ENCODE results near the gene HCN2. TPM values are rescaled to one million over a fixed set of nuclear protein-coding genes. Genes with fewer than 3 reads are reported as not detected.

HCN2 gene
- total and polyA plus RNA-seq, 2 of the 13 experiments (the other 11 are each of a cell fraction or from before 2014, with no cell fraction given), result 0.01 TPM; not detected in 1

DNA sequence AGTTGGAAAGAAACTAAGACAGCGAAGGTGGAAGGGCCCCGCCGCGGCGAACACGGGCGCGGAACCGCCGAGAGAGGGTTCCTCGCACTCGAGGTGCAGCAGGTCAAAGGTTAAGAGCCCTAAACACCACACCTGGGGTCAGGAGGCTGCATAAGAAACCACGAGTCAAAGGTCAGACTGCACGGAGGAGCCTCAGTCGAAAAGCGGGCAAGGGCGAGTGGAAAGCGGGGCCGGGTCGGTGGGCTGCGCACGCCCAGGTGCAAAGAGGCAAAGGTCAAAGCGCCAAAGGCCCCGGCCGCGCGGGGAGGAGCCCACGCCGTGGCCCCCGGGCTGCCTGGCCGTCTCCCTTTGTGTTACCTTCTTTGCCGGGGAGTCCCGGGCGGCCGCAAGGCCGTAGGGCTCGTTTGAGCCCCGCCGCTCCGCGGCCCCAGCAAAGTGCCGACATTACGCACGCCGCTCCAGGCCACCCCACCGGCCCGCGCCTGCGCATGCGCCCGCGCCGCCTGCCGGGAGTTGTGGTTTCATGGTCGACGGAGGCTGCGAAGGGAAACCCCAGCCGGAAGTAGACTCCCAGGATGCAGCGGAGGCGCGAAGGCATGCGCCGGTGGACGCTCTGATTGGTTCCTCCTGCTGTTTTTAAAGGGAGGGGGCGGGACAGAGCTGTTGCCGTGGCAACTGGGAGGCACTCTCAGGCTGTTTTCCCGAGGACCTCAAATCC, 43.5 kb downstream of the HCN2 start, which contains the start of gene POLRMT (continued):
- TF ChIP-seq, protein P1, sequence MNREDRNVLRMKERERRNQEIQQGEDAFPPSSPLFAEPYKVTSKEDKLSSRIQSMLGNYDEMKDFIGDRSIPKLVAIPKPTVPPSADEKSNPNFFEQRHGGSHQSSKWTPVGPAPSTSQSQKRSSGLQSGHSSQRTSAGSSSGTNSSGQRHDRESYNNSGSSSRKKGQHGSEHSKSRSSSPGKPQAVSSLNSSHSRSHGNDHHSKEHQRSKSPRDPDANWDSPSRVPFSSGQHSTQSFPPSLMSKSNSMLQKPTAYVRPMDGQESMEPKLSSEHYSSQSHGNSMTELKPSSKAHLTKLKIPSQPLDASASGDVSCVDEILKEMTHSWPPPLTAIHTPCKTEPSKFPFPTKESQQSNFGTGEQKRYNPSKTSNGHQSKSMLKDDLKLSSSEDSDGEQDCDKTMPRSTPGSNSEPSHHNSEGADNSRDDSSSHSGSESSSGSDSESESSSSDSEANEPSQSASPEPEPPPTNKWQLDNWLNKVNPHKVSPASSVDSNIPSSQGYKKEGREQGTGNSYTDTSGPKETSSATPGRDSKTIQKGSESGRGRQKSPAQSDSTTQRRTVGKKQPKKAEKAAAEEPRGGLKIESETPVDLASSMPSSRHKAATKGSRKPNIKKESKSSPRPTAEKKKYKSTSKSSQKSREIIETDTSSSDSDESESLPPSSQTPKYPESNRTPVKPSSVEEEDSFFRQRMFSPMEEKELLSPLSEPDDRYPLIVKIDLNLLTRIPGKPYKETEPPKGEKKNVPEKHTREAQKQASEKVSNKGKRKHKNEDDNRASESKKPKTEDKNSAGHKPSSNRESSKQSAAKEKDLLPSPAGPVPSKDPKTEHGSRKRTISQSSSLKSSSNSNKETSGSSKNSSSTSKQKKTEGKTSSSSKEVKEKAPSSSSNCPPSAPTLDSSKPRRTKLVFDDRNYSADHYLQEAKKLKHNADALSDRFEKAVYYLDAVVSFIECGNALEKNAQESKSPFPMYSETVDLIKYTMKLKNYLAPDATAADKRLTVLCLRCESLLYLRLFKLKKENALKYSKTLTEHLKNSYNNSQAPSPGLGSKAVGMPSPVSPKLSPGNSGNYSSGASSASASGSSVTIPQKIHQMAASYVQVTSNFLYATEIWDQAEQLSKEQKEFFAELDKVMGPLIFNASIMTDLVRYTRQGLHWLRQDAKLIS (CRISPR knock-in tag; IDR thresholded peaks at IDR 0.05), result no peak
- TF ChIP-seq SP140L (CRISPR knock-in tag; IDR thresholded peaks at IDR 0.05; ENCODE audit: borderline replicate concordance) (no peak; the same call in 1 of the 2 replicates), PHB2 (IDR thresholded peaks at IDR 0.05; ENCODE audit: partially characterized antibody) (no peak), REXO4 (CRISPR knock-in tag; IDR thresholded peaks at IDR 0.05; ENCODE audit: borderline replicate concordance) (no peak), ZNF766 (CRISPR knock-in tag; IDR thresholded peaks at IDR 0.05; ENCODE audit: borderline replicate concordance) (0 out of 2 replicates have a peak, but pooled peaks have one; percentile 46), ZNF788 (CRISPR knock-in tag; IDR thresholded peaks at IDR 0.05; ENCODE audit: borderline replicate concordance) (no peak), NR2F1 (CRISPR knock-in tag; IDR thresholded peaks at IDR 0.05) (peak in 1 of 2 experiments; percentile 81; a peak in 3 of 4 replicates), SMAD9 (CRISPR knock-in tag; IDR thresholded peaks at IDR 0.05) (no peak), ZSCAN30 (CRISPR knock-in tag; IDR thresholded peaks at IDR 0.05) (no peak), MTF2 (CRISPR knock-in tag; IDR thresholded peaks at IDR 0.05; ENCODE audit: borderline replicate concordance) (no peak), GFI1 (CRISPR knock-in tag; IDR thresholded peaks at IDR 0.05; ENCODE audit: borderline replicate concordance) (0 out of 2 replicates have a peak, but pooled peaks have one; percentile 0), SNAPC2 (CRISPR knock-in tag; IDR thresholded peaks at IDR 0.05) (no peak)
- TF ChIP-seq, protein P2, sequence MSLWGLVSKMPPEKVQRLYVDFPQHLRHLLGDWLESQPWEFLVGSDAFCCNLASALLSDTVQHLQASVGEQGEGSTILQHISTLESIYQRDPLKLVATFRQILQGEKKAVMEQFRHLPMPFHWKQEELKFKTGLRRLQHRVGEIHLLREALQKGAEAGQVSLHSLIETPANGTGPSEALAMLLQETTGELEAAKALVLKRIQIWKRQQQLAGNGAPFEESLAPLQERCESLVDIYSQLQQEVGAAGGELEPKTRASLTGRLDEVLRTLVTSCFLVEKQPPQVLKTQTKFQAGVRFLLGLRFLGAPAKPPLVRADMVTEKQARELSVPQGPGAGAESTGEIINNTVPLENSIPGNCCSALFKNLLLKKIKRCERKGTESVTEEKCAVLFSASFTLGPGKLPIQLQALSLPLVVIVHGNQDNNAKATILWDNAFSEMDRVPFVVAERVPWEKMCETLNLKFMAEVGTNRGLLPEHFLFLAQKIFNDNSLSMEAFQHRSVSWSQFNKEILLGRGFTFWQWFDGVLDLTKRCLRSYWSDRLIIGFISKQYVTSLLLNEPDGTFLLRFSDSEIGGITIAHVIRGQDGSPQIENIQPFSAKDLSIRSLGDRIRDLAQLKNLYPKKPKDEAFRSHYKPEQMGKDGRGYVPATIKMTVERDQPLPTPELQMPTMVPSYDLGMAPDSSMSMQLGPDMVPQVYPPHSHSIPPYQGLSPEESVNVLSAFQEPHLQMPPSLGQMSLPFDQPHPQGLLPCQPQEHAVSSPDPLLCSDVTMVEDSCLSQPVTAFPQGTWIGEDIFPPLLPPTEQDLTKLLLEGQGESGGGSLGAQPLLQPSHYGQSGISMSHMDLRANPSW (CRISPR knock-in tag; IDR thresholded peaks at IDR 0.05; ENCODE audit: borderline replicate concordance), result 0 out of 2 replicates have a peak, but pooled peaks have one; percentile 35
- TF ChIP-seq, protein P3, sequence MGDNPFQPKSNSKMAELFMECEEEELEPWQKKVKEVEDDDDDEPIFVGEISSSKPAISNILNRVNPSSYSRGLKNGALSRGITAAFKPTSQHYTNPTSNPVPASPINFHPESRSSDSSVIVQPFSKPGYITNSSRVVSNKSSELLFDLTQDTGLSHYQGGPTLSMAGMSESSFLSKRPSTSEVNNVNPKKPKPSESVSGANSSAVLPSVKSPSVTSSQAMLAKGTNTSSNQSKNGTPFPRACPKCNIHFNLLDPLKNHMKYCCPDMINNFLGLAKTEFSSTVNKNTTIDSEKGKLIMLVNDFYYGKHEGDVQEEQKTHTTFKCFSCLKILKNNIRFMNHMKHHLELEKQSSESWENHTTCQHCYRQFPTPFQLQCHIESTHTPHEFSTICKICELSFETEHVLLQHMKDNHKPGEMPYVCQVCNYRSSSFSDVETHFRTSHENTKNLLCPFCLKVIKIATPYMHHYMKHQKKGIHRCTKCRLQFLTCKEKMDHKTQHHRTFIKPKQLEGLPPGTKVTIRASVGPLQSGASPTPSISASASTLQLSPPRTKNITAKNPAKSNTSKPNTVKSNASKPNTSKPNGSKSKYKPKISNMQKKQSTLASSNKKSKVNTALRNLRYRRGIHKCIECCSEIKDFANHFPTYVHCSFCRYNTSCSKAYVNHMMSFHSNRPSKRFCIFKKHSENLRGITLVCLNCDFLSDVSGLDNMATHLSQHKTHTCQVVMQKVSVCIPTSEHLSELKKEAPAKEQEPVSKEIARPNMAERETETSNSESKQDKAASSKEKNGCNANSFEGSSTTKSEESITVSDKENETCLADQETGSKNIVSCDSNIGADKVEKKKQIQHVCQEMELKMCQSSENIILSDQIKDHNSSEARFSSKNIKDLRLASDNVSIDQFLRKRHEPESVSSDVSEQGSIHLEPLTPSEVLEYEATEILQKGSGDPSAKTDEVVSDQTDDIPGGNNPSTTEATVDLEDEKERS (CRISPR knock-in tag; IDR thresholded peaks at IDR 0.05), result no peak
- TF ChIP-seq, protein P4, sequence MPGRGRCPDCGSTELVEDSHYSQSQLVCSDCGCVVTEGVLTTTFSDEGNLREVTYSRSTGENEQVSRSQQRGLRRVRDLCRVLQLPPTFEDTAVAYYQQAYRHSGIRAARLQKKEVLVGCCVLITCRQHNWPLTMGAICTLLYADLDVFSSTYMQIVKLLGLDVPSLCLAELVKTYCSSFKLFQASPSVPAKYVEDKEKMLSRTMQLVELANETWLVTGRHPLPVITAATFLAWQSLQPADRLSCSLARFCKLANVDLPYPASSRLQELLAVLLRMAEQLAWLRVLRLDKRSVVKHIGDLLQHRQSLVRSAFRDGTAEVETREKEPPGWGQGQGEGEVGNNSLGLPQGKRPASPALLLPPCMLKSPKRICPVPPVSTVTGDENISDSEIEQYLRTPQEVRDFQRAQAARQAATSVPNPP (CRISPR knock-in tag; IDR thresholded peaks at IDR 0.05), result no peak
- TF ChIP-seq, protein P5, sequence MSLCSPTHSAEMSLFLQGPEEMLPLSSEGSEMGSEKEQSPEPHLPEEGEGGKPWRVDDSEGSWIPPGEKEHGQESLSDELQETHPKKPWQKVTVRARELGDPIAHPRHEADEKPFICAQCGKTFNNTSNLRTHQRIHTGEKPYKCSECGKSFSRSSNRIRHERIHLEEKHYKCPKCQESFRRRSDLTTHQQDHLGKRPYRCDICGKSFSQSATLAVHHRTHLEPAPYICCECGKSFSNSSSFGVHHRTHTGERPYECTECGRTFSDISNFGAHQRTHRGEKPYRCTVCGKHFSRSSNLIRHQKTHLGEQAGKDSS (CRISPR knock-in tag; IDR thresholded peaks at IDR 0.05; ENCODE audit: borderline replicate concordance, low read depth), result no peak

All from HepG2 (cell line).